Fibroblast of mammary gland (primary cell): ENCODE data around the gene SERPINE1.
"Not testable (repeated sequence)": the region's sequence is repeated elsewhere in the genome, so short reads cannot be mapped to it uniquely, and the experiment has no call there.

ENCODE experiments used
- DNase-seq: peaks from one replicate; pipeline ENCODE4 v3.0.0-alpha.2; 2010; ENCODE audit warnings: low read depth
- H3K4me3 ChIP-seq: 2 replicates; pipeline ENCODE4 v1.5.1; 2011; ENCODE audit warnings: low read depth, mild to moderate bottlenecking, low read length, moderate library complexity; ENCODE audit not compliant: control insufficient read depth
- CTCF ChIP-seq: conservative IDR thresholded peaks from 2 replicates; pipeline ENCODE4 v1.5.1; 2011; ENCODE audit warnings: low read depth, low read length, inconsistent platforms; ENCODE audit not compliant: control insufficient read depth, insufficient read depth

Gene SERPINE1

DNA sequence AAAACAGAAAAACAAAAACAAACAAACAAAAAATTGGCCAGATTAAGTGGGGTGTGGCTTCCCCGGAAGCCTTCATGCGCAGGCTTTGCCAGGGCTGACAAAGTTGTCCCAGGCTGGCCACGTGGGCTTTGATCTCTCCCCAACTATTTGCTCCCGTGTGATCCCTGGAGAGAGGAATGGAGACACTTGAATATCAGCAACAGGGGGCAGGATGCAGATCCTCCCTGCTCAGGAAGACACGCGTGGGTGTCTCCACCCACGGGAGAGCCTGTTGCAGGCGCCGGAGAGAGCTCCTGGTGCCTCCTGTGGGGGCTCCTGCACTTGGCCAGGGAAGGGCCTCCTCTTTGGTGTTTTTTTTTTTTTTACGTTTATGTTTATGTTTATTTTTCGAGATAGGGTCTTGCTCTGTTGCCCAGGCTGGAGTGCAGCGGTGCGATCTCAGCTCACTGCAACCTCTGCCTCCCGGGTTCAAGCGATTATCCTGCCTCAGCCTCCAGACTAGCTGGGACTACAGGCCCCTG is 22.7 kb upstream of the SERPINE1 start:
- no peak for DNase-seq
- no peak for TF ChIP-seq CTCF
- no peak overlapping the region for H3K4me3 ChIP-seq

GRCh38 chr7:101104799-101105198 is 22.1 kb upstream of the SERPINE1 start:
- H3K4me3 ChIP-seq = no peak overlapping the region
- TF ChIP-seq CTCF = no peak
- DNase-seq = no peak

DNA sequence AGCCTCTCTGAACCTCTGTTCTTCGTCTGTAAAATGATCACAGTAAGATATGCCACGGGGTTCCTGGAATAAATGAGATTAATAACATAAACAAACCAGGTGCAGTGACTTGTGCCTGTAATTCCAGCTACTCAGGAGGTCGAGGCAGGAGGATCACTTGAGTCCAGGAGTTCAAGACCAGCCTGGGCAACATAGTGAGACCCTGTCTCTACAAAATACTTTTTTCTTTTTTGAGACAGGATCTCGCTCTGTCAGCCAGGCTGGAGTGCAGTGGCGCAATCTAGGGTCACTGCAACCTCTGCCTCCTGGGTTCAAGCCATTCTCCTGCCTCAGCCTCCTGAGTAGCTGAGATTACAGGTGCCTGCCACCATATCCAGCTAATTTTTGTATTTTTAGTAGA is 21.7 kb upstream of the SERPINE1 start:
- H3K4me3 ChIP-seq, DNase-seq: not testable (repeated sequence)

DNA sequence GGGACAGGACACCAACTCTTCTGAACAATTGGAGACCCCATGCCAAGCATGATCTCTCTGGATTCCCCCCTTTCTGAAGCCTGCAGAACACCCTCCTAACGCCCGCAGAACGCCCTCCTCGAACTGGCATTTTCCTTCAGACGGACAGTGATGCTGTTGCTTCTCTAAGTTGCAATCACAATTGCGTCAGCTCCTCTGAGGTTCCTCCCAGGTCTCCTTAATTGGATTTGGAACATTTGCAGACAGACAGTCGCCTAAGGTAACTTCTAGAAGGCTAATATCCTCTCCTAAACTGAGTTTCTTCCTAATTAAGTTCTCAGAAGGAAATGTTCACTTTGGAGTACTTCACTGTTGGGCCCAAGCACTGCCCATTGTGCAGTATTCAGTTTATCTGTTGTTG is 20.5 kb upstream of the SERPINE1 start:
- H3K4me3 ChIP-seq = no peak overlapping the region
- TF ChIP-seq CTCF = no peak
- DNase-seq = no peak

GRCh38 chr7:101108330-101108857 is 18.5 kb upstream of the SERPINE1 start:
- DNase-seq = peak; percentile 64
- TF ChIP-seq CTCF = no peak
- H3K4me3 ChIP-seq = no peak overlapping the region

DNA sequence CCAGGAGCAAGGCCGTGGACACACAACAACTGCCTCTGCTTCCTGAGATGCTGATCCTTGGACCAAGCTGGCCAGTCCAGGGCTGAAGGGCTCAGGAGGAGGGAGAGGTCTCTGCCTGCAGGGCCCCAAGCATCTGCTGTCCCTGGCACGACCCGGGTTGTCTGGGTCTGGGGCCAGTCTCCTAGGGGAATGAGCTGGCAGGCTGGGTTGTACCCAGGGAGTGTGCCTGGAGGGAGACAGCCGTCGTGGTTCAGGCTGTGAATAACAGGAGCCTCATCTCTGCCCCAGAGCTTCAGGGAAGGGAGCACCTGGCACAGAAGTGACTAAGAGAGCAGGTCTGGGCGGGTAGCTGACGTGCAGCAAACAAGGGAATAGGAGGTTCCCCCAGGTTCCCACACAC is 17.9 kb upstream of the SERPINE1 start:
- no peak overlapping the region for H3K4me3 ChIP-seq
- TF ChIP-seq CTCF = no peak
- DNase-seq = no peak

DNA sequence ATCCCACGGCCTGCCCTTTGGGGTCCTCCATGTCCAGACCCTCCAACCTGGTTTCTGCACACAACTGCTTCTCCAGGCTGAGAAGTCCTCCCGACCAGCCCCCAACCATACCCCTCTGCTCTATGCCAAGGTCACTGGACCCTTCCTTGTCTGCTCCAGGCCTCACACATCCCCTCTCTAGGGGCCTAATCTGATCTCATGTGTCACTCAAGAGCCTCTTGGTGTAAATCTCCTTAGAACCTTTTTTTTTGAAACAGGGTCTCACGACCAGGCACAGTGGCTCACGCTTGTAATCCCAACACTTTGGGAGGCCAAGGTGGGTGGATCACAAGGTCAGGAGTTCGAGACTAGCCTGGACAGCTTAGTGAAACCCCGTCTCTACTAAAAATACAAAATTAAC is 17.5 kb upstream of the SERPINE1 start:
- DNase-seq = no peak
- H3K4me3 ChIP-seq = no peak overlapping the region
- no peak for TF ChIP-seq CTCF
